22Rv1 (cell line): ENCODE results near the gene TCERG1L.

Experiments
- ZFX ChIP-seq: fragments of 450-650 bp; IDR thresholded peaks from 2 replicates; pipeline ENCODE4 v1.6.1; 2017; ENCODE audit warnings: antibody characterized with exemption, borderline replicate concordance
- TF ChIP-seq, protein P1 (sequence below): fragments of 450-650 bp; IDR thresholded peaks from 2 replicates; pipeline ENCODE4 v1.5.1; 2017; ENCODE audit warnings: mild to moderate bottlenecking

- TF ChIP-seq, protein P1, sequence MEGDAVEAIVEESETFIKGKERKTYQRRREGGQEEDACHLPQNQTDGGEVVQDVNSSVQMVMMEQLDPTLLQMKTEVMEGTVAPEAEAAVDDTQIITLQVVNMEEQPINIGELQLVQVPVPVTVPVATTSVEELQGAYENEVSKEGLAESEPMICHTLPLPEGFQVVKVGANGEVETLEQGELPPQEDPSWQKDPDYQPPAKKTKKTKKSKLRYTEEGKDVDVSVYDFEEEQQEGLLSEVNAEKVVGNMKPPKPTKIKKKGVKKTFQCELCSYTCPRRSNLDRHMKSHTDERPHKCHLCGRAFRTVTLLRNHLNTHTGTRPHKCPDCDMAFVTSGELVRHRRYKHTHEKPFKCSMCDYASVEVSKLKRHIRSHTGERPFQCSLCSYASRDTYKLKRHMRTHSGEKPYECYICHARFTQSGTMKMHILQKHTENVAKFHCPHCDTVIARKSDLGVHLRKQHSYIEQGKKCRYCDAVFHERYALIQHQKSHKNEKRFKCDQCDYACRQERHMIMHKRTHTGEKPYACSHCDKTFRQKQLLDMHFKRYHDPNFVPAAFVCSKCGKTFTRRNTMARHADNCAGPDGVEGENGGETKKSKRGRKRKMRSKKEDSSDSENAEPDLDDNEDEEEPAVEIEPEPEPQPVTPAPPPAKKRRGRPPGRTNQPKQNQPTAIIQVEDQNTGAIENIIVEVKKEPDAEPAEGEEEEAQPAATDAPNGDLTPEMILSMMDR = no peak
- no peak for TF ChIP-seq ZFX
These were observed 229.2 kb downstream of the TCERG1L start for GRCh38 chr10:131082201-131082850.
